Gastrocnemius medialis (tissue), 4 donors: ENCODE data around the gene PCNX3.

Experiments
- CTCF ChIP-seq, 5 experiments: fragments of 450-650 bp in 3 of 5; fragments of 200-600 bp in 2 of 5; sonication (generic) in 2 of 5; IDR thresholded peaks in 4 of 5; conservative IDR thresholded peaks in 1 of 5; 1 replicate in 4 of 5; 2 replicates in 1 of 5; pipeline ENCODE4 v1.5.1; 2016 to 2019; ENCODE audit warnings: antibody characterized with exemption in 5 of 5, mild to moderate bottlenecking in 3 of 5, moderate library complexity in 3 of 5
- POLR2A ChIP-seq, 2 donors: fragments of 450-650 bp; IDR thresholded peaks; one replicate each; pipeline ENCODE4 v1.6.1; 2017; ENCODE audit warnings: antibody characterized with exemption in 2 of 2, mild to moderate bottlenecking in 2 of 2, moderate library complexity in 2 of 2

GRCh38 chr11:65634109-65634436 is 18.5 kb downstream of the PCNX3 start:
- TF ChIP-seq CTCF (IDR thresholded peaks at IDR 0.05 in 4 of 5, conservative IDR thresholded peaks at IDR 0.05 in 1 of 5) (no peak), POLR2A (IDR thresholded peaks at IDR 0.05) (no peak)
